ENCODE data around the gene FOCAD.

The FOCAD gene

GRCh38 chr9:20853866-20854265 lies 169.8 kb downstream of the FOCAD start:
- TF ChIP-seq EZH2phosphoT487 (IDR thresholded peaks at IDR 0.05; ENCODE audit: borderline replicate concordance): no peak
- TF ChIP-seq, protein P1, sequence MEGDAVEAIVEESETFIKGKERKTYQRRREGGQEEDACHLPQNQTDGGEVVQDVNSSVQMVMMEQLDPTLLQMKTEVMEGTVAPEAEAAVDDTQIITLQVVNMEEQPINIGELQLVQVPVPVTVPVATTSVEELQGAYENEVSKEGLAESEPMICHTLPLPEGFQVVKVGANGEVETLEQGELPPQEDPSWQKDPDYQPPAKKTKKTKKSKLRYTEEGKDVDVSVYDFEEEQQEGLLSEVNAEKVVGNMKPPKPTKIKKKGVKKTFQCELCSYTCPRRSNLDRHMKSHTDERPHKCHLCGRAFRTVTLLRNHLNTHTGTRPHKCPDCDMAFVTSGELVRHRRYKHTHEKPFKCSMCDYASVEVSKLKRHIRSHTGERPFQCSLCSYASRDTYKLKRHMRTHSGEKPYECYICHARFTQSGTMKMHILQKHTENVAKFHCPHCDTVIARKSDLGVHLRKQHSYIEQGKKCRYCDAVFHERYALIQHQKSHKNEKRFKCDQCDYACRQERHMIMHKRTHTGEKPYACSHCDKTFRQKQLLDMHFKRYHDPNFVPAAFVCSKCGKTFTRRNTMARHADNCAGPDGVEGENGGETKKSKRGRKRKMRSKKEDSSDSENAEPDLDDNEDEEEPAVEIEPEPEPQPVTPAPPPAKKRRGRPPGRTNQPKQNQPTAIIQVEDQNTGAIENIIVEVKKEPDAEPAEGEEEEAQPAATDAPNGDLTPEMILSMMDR (conservative IDR thresholded peaks at IDR 0.05; ENCODE audit: low read length): no peak
- H3K9me3 ChIP-seq (ENCODE audit: insufficient read depth, low read depth, low read length): no peaks in the 10 kb centered on the region
- no peak overlapping the region for H3K4me3 ChIP-seq (ENCODE audit: low read length, poor library complexity, severe bottlenecking)
- H3K4me1 ChIP-seq (ENCODE audit: insufficient read depth, low read length, poor library complexity, severe bottlenecking): no peaks in the 10 kb centered on the region
- H3K27me3 ChIP-seq (ENCODE audit: insufficient read depth, low read length, poor library complexity, severe bottlenecking): no peaks in the 10 kb centered on the region
- no peak overlapping the region for H2AFZ ChIP-seq (ENCODE audit: low read length)
- no peak overlapping the region for H3K4me2 ChIP-seq (ENCODE audit: low read depth, low read length, poor library complexity, severe bottlenecking)
- no peaks in the 10 kb centered on the region for H3F3A ChIP-seq (ENCODE audit: low read depth)
- H3K36me3 ChIP-seq (ENCODE audit: insufficient read depth, low read length): no peaks in the 10 kb centered on the region
- H3K9me2 ChIP-seq (replicated peaks; ENCODE audit: low read depth, low read length): no peaks in the 10 kb centered on the region
- H3K9ac ChIP-seq (ENCODE audit: low read depth, low read length, poor library complexity, severe bottlenecking): no peak overlapping the region
- no peaks in the 10 kb centered on the region for H4K20me1 ChIP-seq (ENCODE audit: insufficient read depth, low read length, poor library complexity, severe bottlenecking)
- H3K79me2 ChIP-seq (ENCODE audit: insufficient read depth, low read length): no peaks in the 10 kb centered on the region

DNA sequence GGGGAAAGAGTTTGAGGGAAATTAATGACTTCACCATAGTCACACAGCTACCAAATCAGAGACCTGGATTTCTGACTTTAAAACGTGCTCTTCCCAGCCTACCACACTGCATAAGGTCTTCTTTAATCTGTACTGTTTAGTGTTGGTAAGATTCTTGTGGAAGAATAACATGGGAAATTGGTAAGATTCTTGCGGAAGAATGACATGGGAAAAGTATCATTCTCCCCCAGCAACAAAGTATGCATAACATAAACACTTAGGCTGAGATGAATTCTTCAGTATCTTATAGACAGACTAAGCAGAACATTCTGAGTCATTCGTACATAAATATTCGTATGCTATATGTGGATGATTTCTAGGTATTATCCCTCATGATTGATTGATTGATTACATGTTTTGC lies 170.4 kb downstream of the FOCAD start:
- no peak for TF ChIP-seq EZH2phosphoT487 (IDR thresholded peaks at IDR 0.05; ENCODE audit: borderline replicate concordance)
- TF ChIP-seq, protein P1 (conservative IDR thresholded peaks at IDR 0.05; ENCODE audit: low read length): no peak

GRCh38 chr9:20863945-20864344 lies 179.9 kb downstream of the FOCAD start:
- H3K79me2 ChIP-seq (ENCODE audit: insufficient read depth, low read length): no peaks in the 10 kb centered on the region
- no peak overlapping the region for H3K4me2 ChIP-seq (ENCODE audit: low read depth, low read length, poor library complexity, severe bottlenecking)
- no peak overlapping the region for H3K9ac ChIP-seq (ENCODE audit: low read depth, low read length, poor library complexity, severe bottlenecking)
- TF ChIP-seq, protein P1 (conservative IDR thresholded peaks at IDR 0.05; ENCODE audit: low read length): no peak
- no peak for TF ChIP-seq EZH2phosphoT487 (IDR thresholded peaks at IDR 0.05; ENCODE audit: borderline replicate concordance)
- no peak overlapping the region for H2AFZ ChIP-seq (ENCODE audit: low read length)
- H3K36me3 ChIP-seq (ENCODE audit: insufficient read depth, low read length): no peaks in the 10 kb centered on the region
- H3K4me3 ChIP-seq (ENCODE audit: low read length, poor library complexity, severe bottlenecking): no peak overlapping the region
- H3F3A ChIP-seq (ENCODE audit: low read depth): no peaks in the 10 kb centered on the region; the same call in 1 of the 2 replicates
- H3K9me3 ChIP-seq (ENCODE audit: insufficient read depth, low read depth, low read length): no peaks in the 10 kb centered on the region
- no peaks in the 10 kb centered on the region for H4K20me1 ChIP-seq (ENCODE audit: insufficient read depth, low read length, poor library complexity, severe bottlenecking)
- H3K4me1 ChIP-seq (ENCODE audit: insufficient read depth, low read length, poor library complexity, severe bottlenecking): peaks cover 10% of the 10 kb centered on the region
- H3K9me2 ChIP-seq (replicated peaks; ENCODE audit: low read depth, low read length): no peaks in the 10 kb centered on the region
- no peaks in the 10 kb centered on the region for H3K27me3 ChIP-seq (ENCODE audit: insufficient read depth, low read length, poor library complexity, severe bottlenecking)

More for the DNA sequence above, 170.4 kb downstream of the FOCAD start:
- Histone ChIP-seq H3K36me3 (ENCODE audit: insufficient read depth, low read length) (no peaks in the 10 kb centered on the region), H3K9me2 (replicated peaks; ENCODE audit: low read depth, low read length) (no peaks in the 10 kb centered on the region), H3K9ac (ENCODE audit: low read depth, low read length, poor library complexity, severe bottlenecking) (no peak overlapping the region), H3K4me1 (ENCODE audit: insufficient read depth, low read length, poor library complexity, severe bottlenecking) (no peaks in the 10 kb centered on the region), H3K4me3 (ENCODE audit: low read length, poor library complexity, severe bottlenecking) (no peak overlapping the region), H2AFZ (ENCODE audit: low read length) (no peak overlapping the region), H3K9me3 (ENCODE audit: insufficient read depth, low read depth, low read length) (no peaks in the 10 kb centered on the region), H4K20me1 (ENCODE audit: insufficient read depth, low read length, poor library complexity, severe bottlenecking) (no peaks in the 10 kb centered on the region), H3K79me2 (ENCODE audit: insufficient read depth, low read length) (no peaks in the 10 kb centered on the region), H3K27me3 (ENCODE audit: insufficient read depth, low read length, poor library complexity, severe bottlenecking) (no peaks in the 10 kb centered on the region), H3K4me2 (ENCODE audit: low read depth, low read length, poor library complexity, severe bottlenecking) (no peak overlapping the region), H3F3A (ENCODE audit: low read depth) (no peaks in the 10 kb centered on the region)
